SU-DHL-6 (cell line): Measurements from ENCODE around the gene CD79B.

Experiments used
- H2AFZ ChIP-seq: fragments of 200-600 bp; sonication (generic); 2 replicates; pipeline ENCODE4 v1.6.1; 2014; ENCODE audit warnings: low read depth, mild to moderate bottlenecking, moderate library complexity, mixed read lengths, antibody characterized with exemption, low read length; ENCODE audit not compliant: severe bottlenecking
- H3F3A ChIP-seq: fragments of 200-600 bp; shearing (Covaris generic); 2 replicates; pipeline ENCODE4 v1.6.0; 2016; ENCODE audit warnings: antibody characterized with exemption, mild to moderate bottlenecking; ENCODE audit not compliant: insufficient read depth
- H3K27ac ChIP-seq: fragments of 200-600 bp; sonication (generic); 2 replicates; pipeline ENCODE4 v1.5.1; 2016; ENCODE audit warnings: low read depth, mild to moderate bottlenecking, low read length, moderate library complexity, mixed read lengths
- H3K27me3 ChIP-seq: fragments of 200-600 bp; sonication (generic), shearing (Covaris generic); 2 replicates; pipeline ENCODE4 v1.6.0; 2014; ENCODE audit warnings: mild to moderate bottlenecking, low read length
- H3K36me3 ChIP-seq: fragments of 200-600 bp; sonication (generic); 2 replicates; pipeline ENCODE4 v1.6.1; 2014; ENCODE audit warnings: mild to moderate bottlenecking, low read length, mixed read lengths
- H3K4me2 ChIP-seq: fragments of 300-600, 200-600 bp; shearing (Covaris generic), sonication (generic); 2 replicates; pipeline ENCODE4 v1.6.0; 2014; ENCODE audit warnings: low read length, low read depth, mild to moderate bottlenecking; ENCODE audit not compliant: poor library complexity, severe bottlenecking
- H3K4me3 ChIP-seq: fragments of 200-600 bp; sonication (generic); 2 replicates; pipeline ENCODE4 v1.5.1; 2014; ENCODE audit warnings: antibody characterized with exemption, low read length, mild to moderate bottlenecking, mixed read lengths; ENCODE audit not compliant: insufficient read depth, poor library complexity, severe bottlenecking
- H3K79me2 ChIP-seq: fragments of 200-600 bp; sonication (generic); 2 replicates; pipeline ENCODE4 v1.6.1; 2014; ENCODE audit warnings: mild to moderate bottlenecking, low read length, moderate library complexity; ENCODE audit not compliant: insufficient read depth
- H3K9ac ChIP-seq: fragments of 200-600 bp; sonication (generic); 2 replicates; pipeline ENCODE4 v1.7.0; 2014; ENCODE audit warnings: mild to moderate bottlenecking, low read length
- H3K9me2 ChIP-seq: fragments of 200-600 bp; sonication (generic); replicated peaks from 2 replicates; pipeline ENCODE4 v1.6.1; 2014; ENCODE audit warnings: low read length; ENCODE audit not compliant: insufficient read depth
- H3K9me3 ChIP-seq: fragments of 200-600 bp; sonication (generic); 2 replicates; pipeline ENCODE4 v1.6.1; 2014; ENCODE audit warnings: low read length, mixed read lengths; ENCODE audit not compliant: insufficient read depth
- H4K20me1 ChIP-seq: fragments of 200-600 bp; sonication (generic); 2 replicates; pipeline ENCODE4 v1.6.1; 2014; ENCODE audit warnings: low read depth, mild to moderate bottlenecking, antibody characterized with exemption, low read length, moderate library complexity, mixed read lengths
- CTCF ChIP-seq: fragments of 200-600 bp; sonication (generic); IDR thresholded peaks from one replicate; pipeline ENCODE4 v1.5.1; 2017; ENCODE audit warnings: antibody characterized with exemption, mild to moderate bottlenecking, low read length, moderate library complexity; ENCODE audit not compliant: insufficient read depth, poor library complexity, severe bottlenecking
- EZH2phosphoT487 ChIP-seq: fragments of 200-600 bp; sonication (generic), shearing (Covaris generic); conservative IDR thresholded peaks from 2 replicates; pipeline ENCODE4 v1.6.1; 2018; ENCODE audit warnings: mild to moderate bottlenecking, antibody characterized with exemption, low read length, moderate library complexity, mixed read lengths

Gene CD79B

GRCh38 chr17:63948521-63948920 is 16.4 kb upstream of the CD79B start:
- no peak overlapping the region for H3K4me2 ChIP-seq
- no peak overlapping the region for H3K4me3 ChIP-seq
- H3K27me3 ChIP-seq: no peaks in the 10 kb centered on the region
- peaks cover 3% of the 10 kb centered on the region for H3F3A ChIP-seq
- no peaks in the 10 kb centered on the region for H3K9me3 ChIP-seq
- no peak overlapping the region for H3K27ac ChIP-seq
- H3K79me2 ChIP-seq: no peaks in the 10 kb centered on the region
- no peak for TF ChIP-seq CTCF
- no peak for TF ChIP-seq EZH2phosphoT487
- no peaks in the 10 kb centered on the region for H4K20me1 ChIP-seq
- H3K9ac ChIP-seq: no peak overlapping the region
- no peaks in the 10 kb centered on the region for H3K36me3 ChIP-seq
- H3K9me2 ChIP-seq: no peaks in the 10 kb centered on the region
- no peak overlapping the region for H2AFZ ChIP-seq

- Histone ChIP-seq H3K9me2 (no peaks in the 10 kb centered on the region), H3K9me3 (no peaks in the 10 kb centered on the region), H3K27ac (no peak overlapping the region), H4K20me1 (no peaks in the 10 kb centered on the region), H3K36me3 (no peaks in the 10 kb centered on the region), H2AFZ (no peak overlapping the region), H3K4me3 (no peak overlapping the region), H3K27me3 (no peaks in the 10 kb centered on the region), H3K79me2 (no peaks in the 10 kb centered on the region), H3K4me2 (no peak overlapping the region), H3K9ac (no peak overlapping the region), H3F3A (peaks cover 3% of the 10 kb centered on the region)
- TF ChIP-seq EZH2phosphoT487 (no peak), CTCF (no peak)
These were observed 15.7 kb upstream of the CD79B start for GRCh38 chr17:63947711-63948330.

GRCh38 chr17:63946440-63947363 is 14.6 kb upstream of the CD79B start:
- H4K20me1 ChIP-seq: no peaks in the 10 kb centered on the region
- peak overlapping the region; percentile 47 for H3K9ac ChIP-seq
- no peaks in the 10 kb centered on the region for H3K79me2 ChIP-seq
- peak overlapping the region; percentile 87 for H3K27ac ChIP-seq
- H2AFZ ChIP-seq: peak overlapping the region; percentile 67
- H3K27me3 ChIP-seq: no peaks in the 10 kb centered on the region
- H3K9me2 ChIP-seq: no peaks in the 10 kb centered on the region
- H3F3A ChIP-seq: peaks cover 3% of the 10 kb centered on the region
- no peaks in the 10 kb centered on the region for H3K9me3 ChIP-seq
- H3K4me3 ChIP-seq: peak overlapping the region; percentile 20
- TF ChIP-seq CTCF: peak; percentile 86
- no peak for TF ChIP-seq EZH2phosphoT487
- peak overlapping the region; percentile 62 for H3K4me2 ChIP-seq
- H3K36me3 ChIP-seq: no peaks in the 10 kb centered on the region
